GM21825 (cell line): Measurements from ENCODE around the gene PALLD.

Experiments
- ATAC-seq: cut with Tn5 transposase; IDR thresholded peaks from one replicate; pipeline ENCODE4 v1.9.1; 2021; ENCODE audit warnings: mild to moderate bottlenecking, moderate library complexity; ENCODE audit not compliant: unreplicated experiment

The PALLD gene

GRCh38 chr4:168642591-168642990, 145.7 kb downstream of the PALLD start:
- ATAC-seq: no peak

GRCh38 chr4:168643111-168643795, 146.4 kb downstream of the PALLD start:
- ATAC-seq: no peak

- ATAC-seq: no peak
Observed at GRCh38 chr4:168643796-168644159, 146.9 kb downstream of the PALLD start.

GRCh38 chr4:168646001-168646768, 149.3 kb downstream of the PALLD start:
- no peak for ATAC-seq

- no peak for ATAC-seq
Observed at GRCh38 chr4:168647646-168648375, 151.0 kb downstream of the PALLD start.

- no peak for ATAC-seq
Observed at GRCh38 chr4:168648494-168648893, 151.6 kb downstream of the PALLD start.

GRCh38 chr4:168648929-168649328, 152.1 kb downstream of the PALLD start:
- no peak for ATAC-seq

- ATAC-seq: no peak
Observed at GRCh38 chr4:168651374-168651773, 154.5 kb downstream of the PALLD start.

GRCh38 chr4:168651864-168652263, 155.0 kb downstream of the PALLD start:
- no peak for ATAC-seq

- no peak for ATAC-seq
Observed at GRCh38 chr4:168652755-168653154, 155.9 kb downstream of the PALLD start.

- ATAC-seq: no peak
Observed at GRCh38 chr4:168654104-168654847, 157.4 kb downstream of the PALLD start.

GRCh38 chr4:168654848-168655174, 158.0 kb downstream of the PALLD start:
- ATAC-seq: no peak

GRCh38 chr4:168655182-168655581, 158.3 kb downstream of the PALLD start:
- ATAC-seq: no peak

- no peak for ATAC-seq
Observed at GRCh38 chr4:168656055-168656660, 159.3 kb downstream of the PALLD start.

GRCh38 chr4:168656946-168657473, 160.2 kb downstream of the PALLD start:
- no peak for ATAC-seq

- no peak for ATAC-seq
Observed at GRCh38 chr4:168658751-168659150, 161.9 kb downstream of the PALLD start.

GRCh38 chr4:168659741-168660465, 163.1 kb downstream of the PALLD start:
- no peak for ATAC-seq

GRCh38 chr4:168662297-168662984, 165.6 kb downstream of the PALLD start:
- ATAC-seq: no peak

- ATAC-seq: no peak
Observed at GRCh38 chr4:168664242-168664891, 167.5 kb downstream of the PALLD start.
